Sigmoid colon (tissue), 4 donors: Measurements from ENCODE around the gene CAT.

Experiments
- CTCF ChIP-seq, 4 experiments: fragments of 450-650 bp in 3 of 4; fragments of 200-600 bp in 1 of 4; IDR thresholded peaks; one replicate each; pipeline ENCODE4 v1.5.1; 2016 to 2019; ENCODE audit warnings: antibody characterized with exemption in 4 of 4, mild to moderate bottlenecking in 3 of 4, moderate library complexity in 2 of 4
- EP300 ChIP-seq, 4 donors: sonication (generic); formaldehyde crosslinking; IDR thresholded peaks; one replicate each; pipeline ENCODE4 v1.6.1; 2017; ENCODE audit warnings: antibody characterized with exemption in 4 of 4

GRCh38 chr11:34481307-34481706, 42.6 kb downstream of the CAT start:
- no peak for TF ChIP-seq CTCF (IDR thresholded peaks at IDR 0.05)
- no peak for TF ChIP-seq EP300 (IDR thresholded peaks at IDR 0.05)
